Uterus (tissue), 2 donors: ENCODE results near the gene HSD3B7.

ENCODE experiments used
- POLR2A ChIP-seq, 2 donors: fragments of 450-650 bp; IDR thresholded peaks; one replicate each; pipeline ENCODE4 v1.6.1; 2016; ENCODE audit warnings: antibody characterized with exemption in 2 of 2, mild to moderate bottlenecking in 1 of 2, moderate library complexity in 1 of 2
- TF ChIP-seq, protein P1 (sequence below), 4 experiments: fragments of 200-600 bp in 2 of 4; fragments of 450-650 bp in 2 of 4; sonication (generic) in 2 of 4; IDR thresholded peaks; one replicate each; pipeline ENCODE4 v1.5.1; 2016 to 2019; ENCODE audit warnings: antibody characterized with exemption in 4 of 4, mild to moderate bottlenecking in 2 of 4, moderate library complexity in 1 of 4

DNA sequence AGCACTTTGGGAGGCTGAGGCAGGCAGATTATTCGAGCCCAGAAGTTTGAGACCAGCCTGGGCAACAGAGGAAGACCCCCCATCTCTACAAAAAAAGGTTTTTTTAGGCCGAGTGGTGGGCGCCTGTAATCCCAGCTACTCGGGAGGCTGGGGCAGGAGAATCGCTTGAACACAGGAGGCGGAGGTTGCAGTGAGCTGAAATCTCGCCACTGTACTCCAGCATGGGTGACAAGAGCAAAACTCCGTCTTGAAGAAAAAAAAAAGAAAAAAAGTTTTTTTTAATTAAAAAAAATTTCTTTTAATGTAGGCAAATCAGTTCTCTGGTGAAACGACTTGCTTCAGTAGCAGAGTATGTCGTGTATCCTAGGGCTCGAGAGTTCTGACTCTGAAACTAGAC lies 10.9 kb downstream of the HSD3B7 start:
- TF ChIP-seq, protein P1, sequence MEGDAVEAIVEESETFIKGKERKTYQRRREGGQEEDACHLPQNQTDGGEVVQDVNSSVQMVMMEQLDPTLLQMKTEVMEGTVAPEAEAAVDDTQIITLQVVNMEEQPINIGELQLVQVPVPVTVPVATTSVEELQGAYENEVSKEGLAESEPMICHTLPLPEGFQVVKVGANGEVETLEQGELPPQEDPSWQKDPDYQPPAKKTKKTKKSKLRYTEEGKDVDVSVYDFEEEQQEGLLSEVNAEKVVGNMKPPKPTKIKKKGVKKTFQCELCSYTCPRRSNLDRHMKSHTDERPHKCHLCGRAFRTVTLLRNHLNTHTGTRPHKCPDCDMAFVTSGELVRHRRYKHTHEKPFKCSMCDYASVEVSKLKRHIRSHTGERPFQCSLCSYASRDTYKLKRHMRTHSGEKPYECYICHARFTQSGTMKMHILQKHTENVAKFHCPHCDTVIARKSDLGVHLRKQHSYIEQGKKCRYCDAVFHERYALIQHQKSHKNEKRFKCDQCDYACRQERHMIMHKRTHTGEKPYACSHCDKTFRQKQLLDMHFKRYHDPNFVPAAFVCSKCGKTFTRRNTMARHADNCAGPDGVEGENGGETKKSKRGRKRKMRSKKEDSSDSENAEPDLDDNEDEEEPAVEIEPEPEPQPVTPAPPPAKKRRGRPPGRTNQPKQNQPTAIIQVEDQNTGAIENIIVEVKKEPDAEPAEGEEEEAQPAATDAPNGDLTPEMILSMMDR (IDR thresholded peaks at IDR 0.05): no peak
- TF ChIP-seq POLR2A (IDR thresholded peaks at IDR 0.05): no peak
